HepG2 (cell line): ENCODE results near the gene SMC1B. TPM values are rescaled to one million over a fixed set of nuclear protein-coding genes. Genes with fewer than 3 reads are reported as not detected.
"Not testable (repeated sequence)": the region's sequence is repeated elsewhere in the genome, so short reads cannot be mapped to it uniquely, and the experiment has no call there.

ENCODE experiments used
- ATAC-seq: fragments of 200-7000 bp; cut with Tn5 transposase; 3 replicates; pipeline ENCODE4 v1.9.1; 2020; ENCODE audit warnings: mild to moderate bottlenecking, moderate library complexity
- BruUV-seq: library from RNA; stranded (reverse); fragments of 400-500 nt; replicated peaks from 2 replicates; lab custom pipeline; 2021; lab: Mats Ljungman, UMichigan
- CTCF ChIA-PET: fragments of 300-600 bp; formaldehyde crosslinking; extraction: SDS; loops from one replicate; lab custom pipeline; 2021; ENCODE audit warnings: low total read pairs, inconsistent platforms, low intra/inter-chr PET ratio; lab: Yijun Ruan, JAX
- POLR2A ChIA-PET: fragments of 350-600 bp; sonication (Branson Sonifier 250); formaldehyde crosslinking; loops from one replicate; lab custom pipeline; 2020; ENCODE audit warnings: antibody characterized with exemption, inconsistent platforms; lab: Yijun Ruan, JAX
- DNase-seq: peaks from one replicate; pipeline ENCODE4 v3.0.0-alpha.2; 2015; ENCODE audit warnings: low spot score
- FAIRE-seq: peaks from 3 replicates; lab custom pipeline; 2011; peaks lifted over from hg19 to GRCh38; lab: Jason Lieb, UNC
- H2AFZ ChIP-seq: one replicate; pipeline ENCODE4 v1.6.1; 2011; ENCODE audit warnings: low read length, inconsistent platforms
- H3K27ac ChIP-seq: fragments of 300-600 bp; 3 replicates; pipeline ENCODE4 v1.8.0; 2011; ENCODE audit warnings: mixed run types, mild to moderate bottlenecking, mixed read lengths, low read length, inconsistent platforms; ENCODE audit not compliant: insufficient read depth; ENCODE audit errors: extremely low read length
- H3K27me3 ChIP-seq, 2 experiments: fragments of 200-600 bp in 1 of 2; 2 replicates in 1 of 2; 3 replicates in 1 of 2; pipeline versions ENCODE4 v1.6.0 to v1.8.0; 2011; ENCODE audit warnings: low read length in 2 of 2, mild to moderate bottlenecking in 2 of 2, moderate library complexity in 2 of 2, inconsistent platforms in 1 of 2; ENCODE audit not compliant: insufficient read depth in 2 of 2, control insufficient read depth in 1 of 2
- H3K36me3 ChIP-seq, 2 experiments: fragments of 200-600 bp in 1 of 2; replicated peaks in 1 of 2; 2 replicates in 1 of 2; 3 replicates in 1 of 2; pipeline versions ENCODE4 v1.5.1 to v1.8.0; 2011; ENCODE audit warnings: low read length in 2 of 2, inconsistent platforms in 1 of 2; ENCODE audit not compliant: insufficient read depth in 2 of 2, control insufficient read depth in 1 of 2
- H3K4me1 ChIP-seq: 2 replicates; pipeline ENCODE4 v1.5.1; 2012; ENCODE audit warnings: low read length, inconsistent platforms; ENCODE audit not compliant: insufficient read depth
- H3K4me2 ChIP-seq: 2 replicates; pipeline ENCODE4 v1.6.0; 2011; ENCODE audit warnings: low read depth, low read length, inconsistent platforms
- H3K4me3 ChIP-seq, 3 experiments: fragments of 200-600 bp in 1 of 3; sonication (generic), shearing (Covaris generic) in 1 of 3; replicated peaks in 1 of 3; 2 replicates each; pipeline ENCODE4 v1.5.1; 2011 to 2016; ENCODE audit warnings: low read length in 3 of 3, inconsistent platforms in 2 of 3, low read depth in 2 of 3, mild to moderate bottlenecking in 2 of 3, control low read depth in 1 of 3, mixed read lengths in 1 of 3; ENCODE audit not compliant: insufficient read depth in 1 of 3
- H3K79me2 ChIP-seq: one replicate; pipeline ENCODE4 v1.6.1; 2011; ENCODE audit warnings: low read length, inconsistent platforms; ENCODE audit not compliant: insufficient read depth
- H3K9ac ChIP-seq: 2 replicates; pipeline ENCODE4 v1.6.0; 2011; ENCODE audit warnings: mild to moderate bottlenecking, low read depth, low read length, inconsistent platforms; ENCODE audit not compliant: insufficient read depth
- H3K9me3 ChIP-seq: 2 replicates; pipeline ENCODE4 v1.5.1; 2012; ENCODE audit warnings: mild to moderate bottlenecking, low read length
- H4K20me1 ChIP-seq: 2 replicates; pipeline ENCODE4 v1.6.0; 2011; ENCODE audit warnings: inconsistent platforms, mild to moderate bottlenecking, low read length, moderate library complexity; ENCODE audit not compliant: insufficient read depth
- CEBPB ChIP-seq: IDR thresholded peaks from 2 replicates; pipeline ENCODE4 v1.6.1; 2011; ENCODE audit warnings: low read depth, low read length, improper control_type of control experiment, borderline replicate concordance
- FOXA3 ChIP-seq: IDR thresholded peaks from 2 replicates; pipeline ENCODE4 v1.6.1; 2016; ENCODE audit warnings: missing genetic modification reagents, missing compliant biosample characterization
- HOXA3 ChIP-seq: sonication (generic); formaldehyde crosslinking; IDR thresholded peaks from 2 replicates; pipeline ENCODE4 v1.5.0; 2020; ENCODE audit warnings: missing genetic modification reagents
- KLF9 ChIP-seq: IDR thresholded peaks from 2 replicates; pipeline ENCODE4 v1.6.1; 2016; ENCODE audit warnings: low read depth
- NFATC3 ChIP-seq: sonication (generic); formaldehyde crosslinking; IDR thresholded peaks from 2 replicates; pipeline ENCODE4 v1.5.1; 2020; ENCODE audit warnings: mild to moderate bottlenecking, missing genetic modification reagents
- NFRKB ChIP-seq: fragments of 450-650 bp; IDR thresholded peaks from 2 replicates; pipeline ENCODE4 v1.6.1; 2017
- WGBS: methylation state at CpG from one replicate; pipeline ENCODE4 v1.1.6; 2017; ENCODE audit warnings: low lambda C conversion rate; 5-methylcytosine and 5-hydroxymethylcytosine counted together
- in situ Hi-C: cut with HindIII; loops from 2 replicates; pipeline ENCODE4 v1.10.0; 2017; ENCODE audit warnings: low pct_unique_long_range_greater_than_20kb; ENCODE audit not compliant: extremely low pct_ligation_motif_present
- intact Hi-C: fragments of 100-400 bp; cut with micrococcal nuclease; formaldehyde crosslinking; loops from one replicate; pipeline ENCODE4 v1.10.0; 2022; ENCODE audit not compliant: unreplicated experiment
- polyA plus RNA-seq, 8 experiments: library from polyadenylated mRNA; depleted of rRNA in 3 of 8; stranded (reverse) in 7 of 8; unstranded in 1 of 8; fragments of >200 nt; fragmentation: Illumina TruSeq in 4 of 8; extraction: Trizol in 4 of 8; gene quantifications; 2 replicates each; pipeline versions ENCODE4 v1.2.1 to v1.2.3, GENCODE V29; 2011 to 2016; ENCODE audit warnings: low read depth in 4 of 8, missing spikeins in 1 of 8, mixed read lengths in 1 of 8; ENCODE audit not compliant: insufficient read depth in 1 of 8
- total RNA-seq, 5 experiments: library from RNA; depleted of rRNA; stranded (reverse); fragments of >200 nt; fragmentation: Illumina TruSeq; extraction: Trizol; gene quantifications; 2 replicates each; pipeline ENCODE4 v1.2.3, GENCODE V29; 2016; ENCODE audit warnings: low read depth in 1 of 5
- TF ChIP-seq, protein P1 (sequence below): IDR thresholded peaks from 2 replicates; pipeline ENCODE4 v1.6.1; 2016; ENCODE audit warnings: mild to moderate bottlenecking, missing biosample characterization, missing genetic modification reagents
- TF ChIP-seq, protein P2 (sequence below): sonication (generic); formaldehyde crosslinking; IDR thresholded peaks from 2 replicates; pipeline ENCODE4 v1.8.1; 2022; ENCODE audit warnings: low read depth, mild to moderate bottlenecking, missing genetic modification reagents

Gene SMC1B
- total and polyA plus RNA-seq, 2 of the 13 experiments (the other 11 are each of a cell fraction or from before 2014, with no cell fraction given), result not detected

DNA sequence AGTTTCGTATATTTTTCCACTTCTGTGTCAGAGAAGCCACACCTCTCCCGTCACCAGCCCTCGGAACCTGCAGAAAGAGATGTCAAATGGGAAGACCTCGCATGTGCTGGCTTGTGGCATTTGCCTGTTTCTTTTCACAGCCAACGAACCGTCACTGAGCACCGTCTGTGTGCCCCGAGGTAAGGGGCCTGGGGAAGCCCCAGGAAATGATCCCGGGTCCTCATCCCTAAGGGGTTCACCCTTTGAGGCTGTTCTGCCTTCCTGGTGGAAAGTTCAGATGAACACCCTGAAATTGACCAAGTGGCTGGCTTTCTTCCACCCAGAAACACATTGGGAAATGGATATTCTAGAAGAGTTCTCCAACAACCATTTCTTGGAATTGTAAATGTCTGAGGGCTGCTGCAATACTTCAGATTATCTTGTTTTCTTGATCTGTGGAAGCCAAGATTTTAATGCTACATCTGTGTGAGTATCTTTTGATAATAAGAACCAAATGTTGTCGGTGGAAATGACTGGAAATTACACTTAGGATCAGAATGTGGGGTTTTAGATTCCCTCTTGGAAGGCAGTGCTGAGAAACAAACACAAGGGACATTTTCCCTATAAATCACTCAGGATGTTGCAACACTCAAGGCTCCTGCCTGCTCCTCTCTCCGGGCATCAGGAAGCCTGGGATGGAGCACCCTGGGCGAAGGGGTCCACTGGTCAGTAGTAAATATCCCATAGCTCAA lies 37.7 kb upstream of the SMC1B start:
- no peak overlapping the region for H3K4me2 ChIP-seq
- no peaks in the 10 kb centered on the region for H3K9me3 ChIP-seq
- H3K27ac ChIP-seq, result no peak overlapping the region
- DNase-seq (no peak), FAIRE-seq (no peak), ATAC-seq (no peak)
- TF ChIP-seq, protein P1, sequence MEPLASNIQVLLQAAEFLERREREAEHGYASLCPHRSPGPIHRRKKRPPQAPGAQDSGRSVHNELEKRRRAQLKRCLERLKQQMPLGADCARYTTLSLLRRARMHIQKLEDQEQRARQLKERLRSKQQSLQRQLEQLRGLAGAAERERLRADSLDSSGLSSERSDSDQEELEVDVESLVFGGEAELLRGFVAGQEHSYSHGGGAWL (CRISPR knock-in tag), result no peak
- TF ChIP-seq NFATC3 (CRISPR knock-in tag), result no peak
- no peak for TF ChIP-seq KLF9
- TF ChIP-seq CEBPB, result peak; percentile 17; the same call in 1 of the 2 replicates
- no peak for TF ChIP-seq HOXA3 (CRISPR knock-in tag)
- POLR2A ChIA-PET, result no interaction called here
- in situ Hi-C loops (no loop called here), intact Hi-C loops (no loop called here)
- no TSS peak for BruUV-seq
- no peak overlapping the region for H3K9ac ChIP-seq
- no peaks in the 10 kb centered on the region for H4K20me1 ChIP-seq
- CTCF ChIA-PET, result no interaction called here
- WGBS, result 44% methylated on average over 10 of the region's 12 CpGs
- no peaks in the 10 kb centered on the region for H3K4me1 ChIP-seq
- no peaks in the 10 kb centered on the region for H3K79me2 ChIP-seq
- H3K4me3 ChIP-seq, result no peak overlapping the region
- H3K36me3 ChIP-seq, result no peaks in the 10 kb centered on the region
- H2AFZ ChIP-seq, result no peak overlapping the region
- peaks cover 1 to 21% of the 10 kb centered on the region in 2 experiments; a peak in 2 of 5 replicates for H3K27me3 ChIP-seq

DNA sequence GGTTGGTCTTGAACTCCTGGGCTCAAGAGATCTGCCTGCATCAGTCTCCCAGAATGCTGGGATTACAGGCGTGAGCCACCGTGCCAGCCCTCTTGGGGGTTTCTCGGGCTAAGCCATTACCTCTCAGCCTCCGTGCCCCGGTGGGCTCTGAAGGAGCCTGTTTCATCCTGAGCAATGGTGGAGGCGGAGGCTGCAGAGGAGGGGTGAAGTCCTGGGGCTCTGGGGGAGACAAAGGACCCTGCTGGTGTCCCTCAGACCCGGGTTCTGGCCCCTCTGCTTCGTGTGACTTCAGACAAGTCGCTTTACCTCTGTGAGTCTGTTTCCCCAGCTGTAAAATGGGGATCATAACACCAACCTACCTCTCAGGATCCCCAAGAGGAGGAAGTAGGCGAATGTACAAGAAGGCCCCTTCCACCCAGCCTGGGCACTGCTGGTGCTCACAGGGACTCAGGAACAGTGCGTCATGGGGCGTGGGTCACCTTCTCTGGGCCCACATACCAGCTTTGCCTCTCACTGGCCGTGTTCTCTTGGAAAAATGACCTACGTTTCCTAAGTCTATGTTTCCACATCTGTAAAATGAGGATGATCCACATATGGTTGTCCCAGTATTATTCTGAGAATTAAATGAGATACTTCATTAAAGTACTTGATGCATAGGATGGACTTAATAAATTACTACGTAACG lies 36.8 kb upstream of the SMC1B start:
- intact Hi-C loops, result no loop called here
- ChIA-PET POLR2A (no interaction called here), CTCF (no interaction called here)
- in situ Hi-C loops, result no loop called here
- DNase-seq, result no peak
- H3K4me1 ChIP-seq, result no peaks in the 10 kb centered on the region
- BruUV-seq, result no TSS peak
- WGBS, result 59% methylated on average over 11 of the region's 16 CpGs
- no peak overlapping the region for H2AFZ ChIP-seq
- no peak overlapping the region for H3K9ac ChIP-seq
- FAIRE-seq, result no peak
- peaks cover 1 to 16% of the 10 kb centered on the region in 2 experiments; a peak in 2 of 5 replicates for H3K27me3 ChIP-seq
- H3K4me3 ChIP-seq, result no peak overlapping the region
- no peak for ATAC-seq
- H3K9me3 ChIP-seq, result no peaks in the 10 kb centered on the region
- no peaks in the 10 kb centered on the region for H4K20me1 ChIP-seq
- H3K79me2 ChIP-seq, result no peaks in the 10 kb centered on the region
- TF ChIP-seq NFRKB (no peak), FOXA3 (CRISPR knock-in tag) (no peak)
- TF ChIP-seq, protein P2, sequence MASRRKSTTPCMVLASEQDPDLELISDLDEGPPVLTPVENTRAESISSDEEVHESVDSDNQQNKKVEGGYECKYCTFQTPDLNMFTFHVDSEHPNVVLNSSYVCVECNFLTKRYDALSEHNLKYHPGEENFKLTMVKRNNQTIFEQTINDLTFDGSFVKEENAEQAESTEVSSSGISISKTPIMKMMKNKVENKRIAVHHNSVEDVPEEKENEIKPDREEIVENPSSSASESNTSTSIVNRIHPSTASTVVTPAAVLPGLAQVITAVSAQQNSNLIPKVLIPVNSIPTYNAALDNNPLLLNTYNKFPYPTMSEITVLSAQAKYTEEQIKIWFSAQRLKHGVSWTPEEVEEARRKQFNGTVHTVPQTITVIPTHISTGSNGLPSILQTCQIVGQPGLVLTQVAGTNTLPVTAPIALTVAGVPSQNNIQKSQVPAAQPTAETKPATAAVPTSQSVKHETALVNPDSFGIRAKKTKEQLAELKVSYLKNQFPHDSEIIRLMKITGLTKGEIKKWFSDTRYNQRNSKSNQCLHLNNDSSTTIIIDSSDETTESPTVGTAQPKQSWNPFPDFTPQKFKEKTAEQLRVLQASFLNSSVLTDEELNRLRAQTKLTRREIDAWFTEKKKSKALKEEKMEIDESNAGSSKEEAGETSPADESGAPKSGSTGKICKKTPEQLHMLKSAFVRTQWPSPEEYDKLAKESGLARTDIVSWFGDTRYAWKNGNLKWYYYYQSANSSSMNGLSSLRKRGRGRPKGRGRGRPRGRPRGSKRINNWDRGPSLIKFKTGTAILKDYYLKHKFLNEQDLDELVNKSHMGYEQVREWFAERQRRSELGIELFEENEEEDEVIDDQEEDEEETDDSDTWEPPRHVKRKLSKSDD (CRISPR knock-in tag), result no peak
- no peaks in the 10 kb centered on the region for H3K36me3 ChIP-seq
- H3K27ac ChIP-seq, result no peak overlapping the region
- H3K4me2 ChIP-seq, result no peak overlapping the region

DNA sequence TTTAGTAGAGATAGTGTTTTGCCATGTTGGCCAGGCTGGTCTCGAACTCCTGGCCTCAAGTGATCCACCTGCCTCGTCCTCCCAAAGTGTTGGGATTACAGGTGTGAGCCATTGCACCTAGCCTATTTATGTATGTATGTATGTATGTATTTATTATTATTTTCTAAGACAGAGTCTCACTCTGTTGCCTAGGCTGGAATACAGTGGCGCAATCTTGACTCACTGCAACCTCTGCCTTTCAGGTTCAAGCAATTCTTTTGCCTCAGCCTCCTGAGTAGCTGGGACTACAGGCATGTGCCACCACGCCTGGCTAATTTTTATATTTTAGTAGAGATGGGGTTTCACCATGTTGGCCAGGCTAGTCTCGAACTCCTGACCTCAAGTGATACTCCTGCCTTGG lies 36.0 kb upstream of the SMC1B start:
- H3K79me2 ChIP-seq, H2AFZ ChIP-seq, H4K20me1 ChIP-seq, H3K36me3 ChIP-seq, H3K4me3 ChIP-seq, H3K4me1 ChIP-seq, POLR2A ChIA-PET, intact Hi-C loops, FAIRE-seq, H3K9me3 ChIP-seq, H3K4me2 ChIP-seq, CTCF ChIA-PET, ATAC-seq, in situ Hi-C loops, H3K27ac ChIP-seq, DNase-seq, BruUV-seq, H3K9ac ChIP-seq: not testable (repeated sequence)
- 61% methylated on average over 5 of the region's 5 CpGs for WGBS
- H3K27me3 ChIP-seq, result peaks cover under 1 to 12% of the 10 kb centered on the region in 2 experiments; a peak in 2 of 5 replicates
